Loucy (cell line): ENCODE measurements around the gene COX7B.

Experiments
- EZH2phosphoT487 ChIP-seq: fragments of 200-600 bp; IDR thresholded peaks from 2 replicates; pipeline ENCODE4 v1.6.1; 2018; ENCODE audit warnings: antibody characterized with exemption, mild to moderate bottlenecking, moderate library complexity, borderline replicate concordance
- TF ChIP-seq, protein P1 (sequence below): fragments of 200-600 bp; sonication (generic); conservative IDR thresholded peaks from 2 replicates; pipeline ENCODE4 v1.5.1; 2014; ENCODE audit warnings: mild to moderate bottlenecking, antibody characterized with exemption, low read length

- TF ChIP-seq, protein P1, sequence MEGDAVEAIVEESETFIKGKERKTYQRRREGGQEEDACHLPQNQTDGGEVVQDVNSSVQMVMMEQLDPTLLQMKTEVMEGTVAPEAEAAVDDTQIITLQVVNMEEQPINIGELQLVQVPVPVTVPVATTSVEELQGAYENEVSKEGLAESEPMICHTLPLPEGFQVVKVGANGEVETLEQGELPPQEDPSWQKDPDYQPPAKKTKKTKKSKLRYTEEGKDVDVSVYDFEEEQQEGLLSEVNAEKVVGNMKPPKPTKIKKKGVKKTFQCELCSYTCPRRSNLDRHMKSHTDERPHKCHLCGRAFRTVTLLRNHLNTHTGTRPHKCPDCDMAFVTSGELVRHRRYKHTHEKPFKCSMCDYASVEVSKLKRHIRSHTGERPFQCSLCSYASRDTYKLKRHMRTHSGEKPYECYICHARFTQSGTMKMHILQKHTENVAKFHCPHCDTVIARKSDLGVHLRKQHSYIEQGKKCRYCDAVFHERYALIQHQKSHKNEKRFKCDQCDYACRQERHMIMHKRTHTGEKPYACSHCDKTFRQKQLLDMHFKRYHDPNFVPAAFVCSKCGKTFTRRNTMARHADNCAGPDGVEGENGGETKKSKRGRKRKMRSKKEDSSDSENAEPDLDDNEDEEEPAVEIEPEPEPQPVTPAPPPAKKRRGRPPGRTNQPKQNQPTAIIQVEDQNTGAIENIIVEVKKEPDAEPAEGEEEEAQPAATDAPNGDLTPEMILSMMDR: no peak
- TF ChIP-seq EZH2phosphoT487: no peak
Observed at GRCh38 chrX:77901506-77901905, 2.2 kb downstream of the COX7B start.
